GM19238 (cell line): ENCODE measurements around the gene FUNDC2.
A peak's percentile ranks its signal among the peaks of the same experiment; 100 is the strongest.

ENCODE experiments used
- DNase-seq: peaks from one replicate; pipeline ENCODE4 v3.0.0; 2011; ENCODE audit warnings: low spot score; ENCODE audit not compliant: insufficient read length

FUNDC2 gene

GRCh38 chrX:155023907-155024833, 2.5 kb upstream of the FUNDC2 start:
- no peak for DNase-seq

DNA sequence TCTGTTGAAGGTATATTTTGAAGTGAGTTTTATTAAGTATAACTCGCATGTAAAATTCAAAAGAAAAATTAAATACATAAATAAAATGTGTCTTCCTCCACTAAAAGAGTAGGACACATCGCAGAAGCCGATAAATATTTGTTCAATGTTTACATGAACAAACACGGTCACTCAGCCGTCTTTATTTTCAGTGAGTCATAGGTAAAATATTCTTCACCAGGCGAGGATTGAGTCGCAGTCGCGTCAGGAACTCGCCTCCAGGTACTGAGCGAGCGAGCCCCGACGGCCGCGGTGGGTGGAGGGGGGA, 271 bp upstream of the FUNDC2 start:
- no peak for DNase-seq

DNA sequence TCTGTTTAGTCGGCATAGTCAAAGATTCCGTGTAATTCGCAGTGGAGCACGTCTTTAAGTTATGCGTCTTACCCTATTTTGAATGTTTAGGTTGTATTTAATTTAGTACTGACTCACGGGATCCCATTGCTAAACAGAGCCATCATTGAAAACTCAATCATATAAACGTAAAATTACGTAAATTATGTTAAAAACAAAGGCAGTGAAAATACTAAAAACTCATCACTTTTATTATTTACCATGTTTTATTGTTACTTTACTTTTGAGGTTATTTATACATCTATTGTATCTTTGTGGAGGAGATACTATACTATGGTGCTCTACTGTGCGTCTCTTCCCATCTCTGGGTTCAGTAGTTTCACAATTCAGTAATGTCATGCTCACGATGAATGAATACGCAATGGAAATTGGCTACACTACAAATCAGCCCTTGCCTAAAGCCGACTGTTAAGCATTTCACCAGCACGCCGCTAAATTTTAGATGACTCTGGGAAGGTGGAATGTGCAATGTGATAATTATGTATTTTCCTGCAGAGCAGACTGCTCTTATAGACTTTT, 944 bp downstream of the FUNDC2 start:
- no peak for DNase-seq

DNA sequence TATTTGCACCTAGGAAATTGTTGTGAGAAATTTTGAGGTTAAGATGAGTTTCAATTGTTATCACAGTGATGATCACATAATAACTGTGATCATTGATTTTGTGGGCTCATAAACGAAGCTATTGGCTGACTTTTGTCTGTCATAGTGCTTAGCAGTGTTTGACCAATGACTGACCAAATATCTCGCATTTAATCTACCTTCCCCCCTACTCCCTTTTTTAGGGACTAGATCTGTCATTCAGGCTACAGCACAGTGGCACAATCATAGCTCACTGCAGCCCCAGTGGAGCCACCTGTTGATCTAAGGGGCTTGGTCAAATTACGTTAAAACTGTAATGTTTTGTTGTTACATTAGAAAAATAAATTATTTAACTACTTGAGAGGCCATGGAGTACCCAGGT, 1.5 kb downstream of the FUNDC2 start:
- no peak for DNase-seq

- DNase-seq, result no peak
Measured at GRCh38 chrX:155028877-155029291, 2.2 kb downstream of the FUNDC2 start.

GRCh38 chrX:155031657-155032056, 5.0 kb downstream of the FUNDC2 start:
- no peak for DNase-seq

DNA sequence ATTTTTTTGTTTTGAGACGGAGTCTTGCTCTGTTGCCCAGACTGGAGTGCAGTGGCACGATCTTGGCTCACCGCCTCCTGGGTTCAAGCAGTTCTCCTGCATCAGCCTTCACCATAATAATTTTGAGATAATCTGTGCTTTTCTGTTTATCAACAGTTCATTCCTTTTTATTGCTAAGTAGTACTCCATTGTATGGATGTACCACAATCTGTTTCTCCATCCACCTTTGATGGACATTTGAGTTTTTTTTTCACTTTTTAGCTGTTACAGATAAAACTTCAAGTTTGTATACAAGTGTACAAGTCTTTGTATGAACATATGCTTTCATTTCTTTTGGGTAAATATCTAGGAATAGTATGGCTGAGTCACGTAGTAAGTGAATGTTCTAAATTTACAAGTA, 9.0 kb downstream of the FUNDC2 start:
- DNase-seq, result no peak

- DNase-seq, result no peak
Measured at GRCh38 chrX:155046129-155046810, 19.6 kb downstream of the FUNDC2 start.

DNA sequence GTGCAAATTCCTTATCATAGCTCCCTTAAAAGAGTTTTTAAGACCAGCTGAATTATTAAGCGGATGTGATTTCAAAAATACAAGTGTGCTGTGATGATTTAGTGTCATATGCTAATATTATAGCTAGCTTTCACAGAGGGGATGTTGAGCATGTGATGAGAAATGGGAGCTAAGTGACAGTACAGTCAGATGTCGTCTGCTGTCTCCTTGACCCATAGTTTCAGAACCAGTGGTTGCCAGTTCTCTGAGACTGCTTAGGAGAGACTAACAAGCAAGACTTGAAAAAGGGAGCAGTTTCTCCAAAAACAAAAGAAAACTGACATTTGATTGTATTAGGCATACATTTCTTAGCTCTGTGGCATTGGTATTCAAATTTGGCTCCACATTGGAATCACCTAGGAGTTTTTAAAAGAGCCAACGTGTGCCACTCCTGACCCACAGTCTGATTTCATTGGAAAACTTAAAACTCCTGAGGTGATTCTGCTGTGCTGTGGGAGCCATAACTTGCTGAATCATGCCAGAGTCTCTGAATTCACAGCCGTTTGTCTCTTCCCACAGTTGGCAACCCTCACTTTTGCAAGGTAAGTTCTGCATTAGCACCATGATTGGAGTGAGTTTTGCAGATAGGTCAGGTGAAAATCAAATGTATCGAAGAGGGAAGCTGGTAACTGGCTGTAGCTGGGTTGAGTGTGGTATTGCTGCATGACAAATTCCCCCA, 20.3 kb downstream of the FUNDC2 start:
- DNase-seq, result no peak

- DNase-seq, result no peak
Measured at GRCh38 chrX:155048977-155049619, 22.5 kb downstream of the FUNDC2 start.

- DNase-seq, result no peak
Measured at GRCh38 chrX:155052738-155053498, 26.3 kb downstream of the FUNDC2 start.

- DNase-seq, result no peak
Measured at GRCh38 chrX:155053656-155054055, 27.0 kb downstream of the FUNDC2 start.

DNA sequence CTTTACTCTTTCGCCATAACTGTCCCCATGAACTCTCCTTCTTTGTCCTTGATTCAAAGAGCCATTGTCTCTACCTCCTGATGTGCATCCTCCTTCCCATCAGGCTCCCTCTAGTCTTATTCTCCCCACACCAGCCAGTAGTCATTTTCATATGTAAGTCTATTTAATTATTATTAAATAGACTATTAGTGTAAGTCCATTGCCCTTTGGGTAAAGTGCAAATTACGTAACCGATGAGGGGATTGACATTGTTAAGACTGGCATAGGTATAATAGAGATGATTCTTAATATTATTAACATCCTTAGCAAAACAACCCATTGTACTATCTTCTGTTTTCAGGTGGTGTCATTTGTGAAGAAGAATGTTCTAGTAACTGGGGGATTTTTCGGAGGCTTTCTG, 27.6 kb downstream of the FUNDC2 start:
- no peak for DNase-seq

DNA sequence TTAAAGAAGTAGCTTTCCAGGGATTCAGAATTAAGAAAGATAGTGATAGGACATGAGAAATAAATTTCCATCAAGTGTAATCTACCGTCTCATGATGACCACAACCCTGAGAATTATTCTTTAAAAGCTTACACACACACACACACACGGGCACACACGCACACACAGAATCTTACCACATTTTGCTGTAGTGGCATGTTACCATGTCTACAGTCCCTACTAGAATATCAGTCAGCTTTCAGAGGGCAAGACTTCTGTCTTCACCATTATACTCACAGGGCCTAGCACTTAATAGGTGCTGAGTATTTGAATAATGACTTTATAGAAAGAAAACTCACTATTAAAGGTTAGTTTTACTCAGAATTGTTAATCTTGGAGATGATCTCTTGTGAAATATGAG, 28.9 kb downstream of the FUNDC2 start:
- DNase-seq, result no peak

GRCh38 chrX:155056471-155056870, 29.8 kb downstream of the FUNDC2 start:
- DNase-seq, result no peak

DNA sequence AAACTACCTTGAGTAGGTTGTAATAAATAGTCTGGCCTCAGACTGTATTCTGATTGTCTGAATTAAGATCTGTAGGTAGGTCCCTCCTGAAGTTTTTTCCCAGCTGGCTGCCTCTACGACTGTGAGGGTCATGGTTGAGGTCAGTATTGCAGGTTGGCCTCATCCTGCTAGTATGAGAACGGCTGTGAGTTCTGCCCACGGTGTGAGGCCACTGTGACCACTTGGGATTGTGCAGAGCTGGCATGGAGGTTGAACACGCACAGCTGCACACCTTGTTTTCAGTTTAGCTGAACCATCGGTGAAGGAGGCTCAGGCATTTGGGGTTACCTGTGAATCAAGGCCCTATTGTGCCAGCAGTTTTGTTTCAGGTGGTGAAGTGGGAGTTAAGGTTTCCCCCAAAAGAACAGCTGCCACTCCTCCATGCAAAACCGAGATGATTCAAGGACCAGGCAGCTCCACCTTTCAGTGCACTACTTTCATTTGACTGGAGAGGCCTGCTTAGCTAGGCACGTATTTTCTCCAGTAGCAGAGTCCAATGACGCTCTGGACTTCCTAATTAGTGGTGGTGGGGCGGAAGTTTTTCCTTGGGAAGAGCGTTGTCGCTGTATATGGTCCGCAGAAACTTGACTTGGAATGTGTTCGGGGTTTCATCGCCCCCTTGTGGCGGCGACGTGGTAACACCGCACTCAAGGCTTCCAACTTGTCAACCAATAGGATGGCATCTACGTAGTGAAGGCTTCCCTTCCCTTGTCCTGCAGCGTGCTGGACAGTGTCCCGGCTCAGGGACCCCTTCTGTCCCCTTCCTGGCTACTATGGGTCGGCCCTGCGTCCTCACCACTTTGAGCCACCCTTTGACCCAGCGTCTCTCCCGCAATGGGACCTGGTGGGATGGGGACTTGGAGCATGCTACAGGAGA, 30.5 kb downstream of the FUNDC2 start:
- DNase-seq, result peak; percentile 23

GRCh38 chrX:155061760-155062159, 35.1 kb downstream of the FUNDC2 start:
- DNase-seq, result no peak

DNA sequence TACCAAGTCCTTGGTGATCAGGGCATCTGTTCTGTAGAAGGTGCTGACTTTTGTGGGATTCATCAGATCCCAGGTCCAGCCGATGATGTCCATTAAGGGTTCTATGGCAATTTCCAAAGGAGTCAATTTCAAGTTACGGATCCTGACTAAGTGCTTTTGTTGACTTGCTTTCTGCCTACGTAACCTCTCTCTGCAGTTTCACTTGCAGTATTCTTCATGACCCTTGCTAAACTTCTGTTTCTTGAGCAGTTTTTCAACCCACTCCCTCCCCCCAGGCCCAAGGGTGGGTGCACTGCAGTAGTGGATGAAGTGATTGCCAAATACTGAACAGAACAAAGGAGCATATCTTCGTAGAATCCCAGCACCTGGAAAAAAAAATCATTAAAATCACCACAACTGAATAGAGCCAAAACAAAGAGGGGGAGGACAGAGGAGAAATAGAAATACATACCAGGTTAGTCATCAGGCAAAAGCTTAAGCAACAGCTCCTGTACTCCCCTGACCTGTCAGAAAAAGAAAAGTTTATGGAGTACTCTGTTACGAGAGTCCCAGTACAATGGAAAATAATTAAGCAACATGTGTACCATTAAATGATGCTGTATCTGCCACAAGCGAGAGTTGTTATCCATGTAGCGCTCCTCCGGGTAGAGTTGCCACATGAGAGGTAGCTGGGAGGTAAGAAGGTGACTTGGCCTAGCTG, 38.5 kb downstream of the FUNDC2 start:
- DNase-seq, result no peak

DNA sequence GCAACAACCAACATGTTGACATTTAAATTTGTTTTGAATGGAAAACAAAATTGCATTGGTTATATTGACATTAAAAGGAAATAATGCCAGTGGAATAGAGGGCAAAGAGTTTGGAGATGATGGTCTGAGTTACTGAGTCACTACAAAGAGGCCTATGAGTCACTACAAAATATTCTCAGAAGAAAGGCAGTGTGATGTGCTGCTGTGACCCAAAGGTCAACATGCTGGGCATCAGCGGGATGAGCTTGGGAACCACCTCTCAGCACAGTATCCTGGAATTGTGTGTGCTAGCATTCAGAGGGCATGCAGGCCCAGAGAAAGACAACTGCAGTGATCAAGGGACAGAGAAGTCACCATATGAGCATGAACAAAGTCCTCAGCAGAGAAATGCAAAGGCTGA, 41.5 kb downstream of the FUNDC2 start:
- DNase-seq, result no peak
